ENCODE data around the gene CNIH2. TPM values are rescaled to one million over a fixed set of nuclear protein-coding genes. Genes with fewer than 3 reads are reported as not detected.

Gene CNIH2
- total and polyA plus RNA-seq, 2 of the 13 experiments (the other 11 are each of a cell fraction or from before 2014, with no cell fraction given) = 0.60 to 0.69 TPM

GRCh38 chr11:66317723-66318599 lies 40.0 kb downstream of the CNIH2 start (continued):
- TF ChIP-seq ATF7 (IDR thresholded peaks at IDR 0.05) = peak; percentile 54; the same call in 1 of the 2 replicates
- TF ChIP-seq ATF7 (CRISPR knock-in tag; IDR thresholded peaks at IDR 0.05) = no peak
- peak; percentile 61 for TF ChIP-seq GATAD2A (CRISPR knock-in tag; IDR thresholded peaks at IDR 0.05)
- TF ChIP-seq ATF4 (CRISPR knock-in tag; IDR thresholded peaks at IDR 0.05) = peak in 1 of 2 experiments; percentile 82; a peak in 2 of 4 replicates
- no peak for TF ChIP-seq SP140L (CRISPR knock-in tag; IDR thresholded peaks at IDR 0.05; ENCODE audit: borderline replicate concordance)
- TF ChIP-seq ZSCAN30 (CRISPR knock-in tag; IDR thresholded peaks at IDR 0.05) = no peak
- no peak for TF ChIP-seq ARID2 (CRISPR knock-in tag; IDR thresholded peaks at IDR 0.05; ENCODE audit: borderline replicate concordance)
- TF ChIP-seq E2F5 (CRISPR knock-in tag; conservative IDR thresholded peaks at IDR 0.05) = no peak
- TF ChIP-seq KDM6A (CRISPR knock-in tag; IDR thresholded peaks at IDR 0.05; ENCODE audit: low read depth) = no peak
- no peak for TF ChIP-seq SOX13 (IDR thresholded peaks at IDR 0.05)
- TF ChIP-seq SOX13 (CRISPR knock-in tag; conservative IDR thresholded peaks at IDR 0.05 in 1 of 2, IDR thresholded peaks at IDR 0.05 in 1 of 2) = peak in 1 of 2 experiments; percentile 22; a peak in 1 of 4 replicates
- TF ChIP-seq SAP130 (CRISPR knock-in tag; IDR thresholded peaks at IDR 0.05; ENCODE audit: low read depth) = peak; percentile 62
- TF ChIP-seq RARA (CRISPR knock-in tag; IDR thresholded peaks at IDR 0.05) = no peak
- 0 out of 2 replicates have a peak, but pooled peaks have one; percentile 16 for TF ChIP-seq FOXP4 (CRISPR knock-in tag; IDR thresholded peaks at IDR 0.05)
- peak in 1 of 2 experiments; percentile 28; a peak in 1 of 4 replicates for TF ChIP-seq HMGXB4 (CRISPR knock-in tag; IDR thresholded peaks at IDR 0.05; ENCODE audit: borderline replicate concordance in 1 of 2, low read depth in 1 of 2)
- no peak for TF ChIP-seq ARID5B (CRISPR knock-in tag; IDR thresholded peaks at IDR 0.05)
- TF ChIP-seq SRY (CRISPR knock-in tag; IDR thresholded peaks at IDR 0.05) = no peak
- TF ChIP-seq ZBTB21 (CRISPR knock-in tag; IDR thresholded peaks at IDR 0.05) = peak; percentile 93
- TF ChIP-seq ZNF501 (CRISPR knock-in tag; IDR thresholded peaks at IDR 0.05) = peak; percentile 23; the same call in 1 of the 2 replicates
- TF ChIP-seq TBX2 (CRISPR knock-in tag; IDR thresholded peaks at IDR 0.05; ENCODE audit: borderline replicate concordance) = no peak

Measured in HepG2 (cell line).